ENCODE data around the gene SLC35E2B. TPM values are rescaled to one million over a fixed set of nuclear protein-coding genes. Genes with fewer than 3 reads are reported as not detected.
A peak's percentile ranks its signal among the peaks of the same experiment; 100 is the strongest.

SLC35E2B gene
- total and polyA plus RNA-seq, 9 donors = 24.7 to 59.2 (median 40.1) TPM

GRCh38 chr1:1622010-1622787, 70.4 kb downstream of the SLC35E2B start:
- no peak overlapping the region for H3K27ac ChIP-seq
- DNase-seq = peak in 1 of 5 donors; percentile 35
- TF ChIP-seq EP300 (IDR thresholded peaks at IDR 0.05) (no peak), CTCF (IDR thresholded peaks at IDR 0.05) (no peak), POLR2A (IDR thresholded peaks at IDR 0.05) (no peak)
- H3K4me1 ChIP-seq (ENCODE audit: insufficient read depth) = no peaks in the 10 kb centered on the region
- H3K4me3 ChIP-seq = no peak overlapping the region
- H3K9me3 ChIP-seq = no peaks in the 10 kb centered on the region
- 76 to 82% (median 77%) methylated on average over 21 of the region's 21 CpGs for WGBS, 3 donors
- H3K36me3 ChIP-seq = no peaks in the 10 kb centered on the region
- intact Hi-C loops (cut with DNase I) = no loop called here
- H3K27me3 ChIP-seq = no peaks in the 10 kb centered on the region

- intact Hi-C loops (cut with DNase I) = no loop called here
- H3K36me3 ChIP-seq = no peaks in the 10 kb centered on the region
- 83 to 86% (median 84%) methylated on average over 28 to 31 of the region's 31 CpGs for WGBS, 3 donors
- no peak for TF ChIP-seq POLR2A (IDR thresholded peaks at IDR 0.05)
- TF ChIP-seq EP300 (IDR thresholded peaks at IDR 0.05) = no peak
- TF ChIP-seq CTCF (IDR thresholded peaks at IDR 0.05) = no peak
- no peak overlapping the region for H3K4me3 ChIP-seq
- no peak overlapping the region for H3K27ac ChIP-seq
- DNase-seq = peak in 1 of 5 donors; percentile 39
- no peaks in the 10 kb centered on the region for H3K27me3 ChIP-seq
- H3K9me3 ChIP-seq = no peaks in the 10 kb centered on the region
- peaks cover 4% of the 10 kb centered on the region for H3K4me1 ChIP-seq (ENCODE audit: insufficient read depth)
Observed at GRCh38 chr1:1621173-1622009, 71.2 kb downstream of the SLC35E2B start.

GRCh38 chr1:1620433-1621139, 72.0 kb downstream of the SLC35E2B start:
- Histone ChIP-seq H3K27me3 (no peaks in the 10 kb centered on the region), H3K4me3 (no peak overlapping the region), H3K4me1 (ENCODE audit: insufficient read depth) (peaks cover 6% of the 10 kb centered on the region), H3K27ac (no peak overlapping the region), H3K9me3 (no peaks in the 10 kb centered on the region), H3K36me3 (no peaks in the 10 kb centered on the region)
- intact Hi-C loops (cut with DNase I) = no loop called here
- DNase-seq = peak in 1 of 5 donors; percentile 41
- WGBS, 3 donors = 80 to 86% (median 86%) methylated on average over 13 to 16 of the region's 16 CpGs
- TF ChIP-seq EP300 (IDR thresholded peaks at IDR 0.05) (no peak), CTCF (IDR thresholded peaks at IDR 0.05) (no peak), POLR2A (IDR thresholded peaks at IDR 0.05) (no peak)

- H3K9me3 ChIP-seq = no peaks in the 10 kb centered on the region
- WGBS, 3 donors = 79 to 85% (median 84%) methylated on average over 13 to 14 of the region's 14 CpGs
- H3K4me3 ChIP-seq = no peak overlapping the region
- H3K4me1 ChIP-seq (ENCODE audit: insufficient read depth) = peaks cover 6% of the 10 kb centered on the region
- no peak overlapping the region for H3K27ac ChIP-seq
- no peaks in the 10 kb centered on the region for H3K36me3 ChIP-seq
- intact Hi-C loops (cut with DNase I) = no loop called here
- no peaks in the 10 kb centered on the region for H3K27me3 ChIP-seq
- DNase-seq = peak in 2 of 5 donors; percentile 15 to 38
- TF ChIP-seq POLR2A (IDR thresholded peaks at IDR 0.05) = no peak
- no peak for TF ChIP-seq CTCF (IDR thresholded peaks at IDR 0.05)
- no peak for TF ChIP-seq EP300 (IDR thresholded peaks at IDR 0.05)
Observed at GRCh38 chr1:1619917-1620361, 72.7 kb downstream of the SLC35E2B start.
